HepG2 (cell line): ENCODE results near the gene KIF26B. TPM values are rescaled to one million over a fixed set of nuclear protein-coding genes. Genes with fewer than 3 reads are reported as not detected.
A peak's percentile ranks its signal among the peaks of the same experiment; 100 is the strongest.

Experiments
- ATAC-seq: fragments of 200-7000 bp; cut with Tn5 transposase; 3 replicates; pipeline ENCODE4 v1.9.1; 2020; ENCODE audit warnings: mild to moderate bottlenecking, moderate library complexity
- BruUV-seq: library from RNA; stranded (reverse); fragments of 400-500 nt; replicated peaks from 2 replicates; lab custom pipeline; 2021; lab: Mats Ljungman, UMichigan
- CTCF ChIA-PET: fragments of 300-600 bp; formaldehyde crosslinking; extraction: SDS; loops from one replicate; lab custom pipeline; 2021; ENCODE audit warnings: low total read pairs, inconsistent platforms, low intra/inter-chr PET ratio; lab: Yijun Ruan, JAX
- POLR2A ChIA-PET: fragments of 350-600 bp; sonication (Branson Sonifier 250); formaldehyde crosslinking; loops from one replicate; lab custom pipeline; 2020; ENCODE audit warnings: antibody characterized with exemption, inconsistent platforms; lab: Yijun Ruan, JAX
- DNase-seq: peaks from one replicate; pipeline ENCODE4 v3.0.0-alpha.2; 2015; ENCODE audit warnings: low spot score
- FAIRE-seq: peaks from 3 replicates; lab custom pipeline; 2011; peaks lifted over from hg19 to GRCh38; lab: Jason Lieb, UNC
- H2AFZ ChIP-seq: one replicate; pipeline ENCODE4 v1.6.1; 2011; ENCODE audit warnings: low read length, inconsistent platforms
- H3K27ac ChIP-seq: fragments of 300-600 bp; 3 replicates; pipeline ENCODE4 v1.8.0; 2011; ENCODE audit warnings: mixed run types, mild to moderate bottlenecking, mixed read lengths, low read length, inconsistent platforms; ENCODE audit not compliant: insufficient read depth; ENCODE audit errors: extremely low read length
- H3K27me3 ChIP-seq, 2 experiments: fragments of 200-600 bp in 1 of 2; 2 replicates in 1 of 2; 3 replicates in 1 of 2; pipeline versions ENCODE4 v1.6.0 to v1.8.0; 2011; ENCODE audit warnings: low read length in 2 of 2, mild to moderate bottlenecking in 2 of 2, moderate library complexity in 2 of 2, inconsistent platforms in 1 of 2; ENCODE audit not compliant: insufficient read depth in 2 of 2, control insufficient read depth in 1 of 2
- H3K36me3 ChIP-seq, 2 experiments: fragments of 200-600 bp in 1 of 2; replicated peaks in 1 of 2; 2 replicates in 1 of 2; 3 replicates in 1 of 2; pipeline versions ENCODE4 v1.5.1 to v1.8.0; 2011; ENCODE audit warnings: low read length in 2 of 2, inconsistent platforms in 1 of 2; ENCODE audit not compliant: insufficient read depth in 2 of 2, control insufficient read depth in 1 of 2
- H3K4me1 ChIP-seq: 2 replicates; pipeline ENCODE4 v1.5.1; 2012; ENCODE audit warnings: low read length, inconsistent platforms; ENCODE audit not compliant: insufficient read depth
- H3K4me2 ChIP-seq: 2 replicates; pipeline ENCODE4 v1.6.0; 2011; ENCODE audit warnings: low read depth, low read length, inconsistent platforms
- H3K4me3 ChIP-seq, 3 experiments: fragments of 200-600 bp in 1 of 3; sonication (generic), shearing (Covaris generic) in 1 of 3; replicated peaks in 1 of 3; 2 replicates each; pipeline ENCODE4 v1.5.1; 2011 to 2016; ENCODE audit warnings: low read length in 3 of 3, inconsistent platforms in 2 of 3, low read depth in 2 of 3, mild to moderate bottlenecking in 2 of 3, control low read depth in 1 of 3, mixed read lengths in 1 of 3; ENCODE audit not compliant: insufficient read depth in 1 of 3
- H3K79me2 ChIP-seq: one replicate; pipeline ENCODE4 v1.6.1; 2011; ENCODE audit warnings: low read length, inconsistent platforms; ENCODE audit not compliant: insufficient read depth
- H3K9ac ChIP-seq: 2 replicates; pipeline ENCODE4 v1.6.0; 2011; ENCODE audit warnings: mild to moderate bottlenecking, low read depth, low read length, inconsistent platforms; ENCODE audit not compliant: insufficient read depth
- H3K9me3 ChIP-seq: 2 replicates; pipeline ENCODE4 v1.5.1; 2012; ENCODE audit warnings: mild to moderate bottlenecking, low read length
- H4K20me1 ChIP-seq: 2 replicates; pipeline ENCODE4 v1.6.0; 2011; ENCODE audit warnings: inconsistent platforms, mild to moderate bottlenecking, low read length, moderate library complexity; ENCODE audit not compliant: insufficient read depth
- ELF1 ChIP-seq: sonication (generic); formaldehyde crosslinking; IDR thresholded peaks from 2 replicates; pipeline ENCODE4 v1.4.0; 2020; ENCODE audit warnings: missing genetic modification reagents
- MAFF ChIP-seq: IDR thresholded peaks from 2 replicates; pipeline ENCODE4 v1.6.1; 2011; ENCODE audit warnings: low read depth, low read length, improper control_type of control experiment
- MAFK ChIP-seq, 2 experiments: IDR thresholded peaks in 1 of 2; conservative IDR thresholded peaks in 1 of 2; 2 replicates each; pipeline ENCODE4 v1.6.1; 2011; ENCODE audit warnings: improper control_type of control experiment in 2 of 2, low read length in 2 of 2
- RARA ChIP-seq: IDR thresholded peaks from 2 replicates; pipeline ENCODE4 v1.6.1; 2016; ENCODE audit warnings: missing genetic modification reagents, missing compliant biosample characterization
- SAP130 ChIP-seq: IDR thresholded peaks from 2 replicates; pipeline ENCODE4 v1.6.1; 2016; ENCODE audit warnings: low read depth
- SKI ChIP-seq: fragments of 450-650 bp; IDR thresholded peaks from one replicate; pipeline ENCODE4 v1.6.1; 2018; ENCODE audit warnings: mild to moderate bottlenecking; ENCODE audit not compliant: partially characterized antibody
- SMC3 ChIP-seq: IDR thresholded peaks from 2 replicates; pipeline ENCODE4 v1.6.1; 2011; ENCODE audit warnings: low read length, improper control_type of control experiment
- ZHX2 ChIP-seq, 2 experiments: sonication (generic) in 1 of 2; formaldehyde crosslinking in 1 of 2; IDR thresholded peaks; 2 replicates each; pipeline versions ENCODE4 v1.6.1 to v1.9.0; 2014 to 2022; ENCODE audit warnings: antibody characterized with exemption in 1 of 2, borderline replicate concordance in 1 of 2, inconsistent platforms in 1 of 2, low read depth in 1 of 2, missing genetic modification reagents in 1 of 2
- ZSCAN25 ChIP-seq: sonication (generic); formaldehyde crosslinking; IDR thresholded peaks from 2 replicates; pipeline ENCODE4 v1.8.0; 2022; ENCODE audit warnings: mild to moderate bottlenecking, missing genetic modification reagents
- WGBS: methylation state at CpG from one replicate; pipeline ENCODE4 v1.1.6; 2017; ENCODE audit warnings: low lambda C conversion rate; 5-methylcytosine and 5-hydroxymethylcytosine counted together
- in situ Hi-C: cut with HindIII; loops from 2 replicates; pipeline ENCODE4 v1.10.0; 2017; ENCODE audit warnings: low pct_unique_long_range_greater_than_20kb; ENCODE audit not compliant: extremely low pct_ligation_motif_present
- intact Hi-C: fragments of 100-400 bp; cut with micrococcal nuclease; formaldehyde crosslinking; loops from one replicate; pipeline ENCODE4 v1.10.0; 2022; ENCODE audit not compliant: unreplicated experiment
- polyA plus RNA-seq, 8 experiments: library from polyadenylated mRNA; depleted of rRNA in 3 of 8; stranded (reverse) in 7 of 8; unstranded in 1 of 8; fragments of >200 nt; fragmentation: Illumina TruSeq in 4 of 8; extraction: Trizol in 4 of 8; gene quantifications; 2 replicates each; pipeline versions ENCODE4 v1.2.1 to v1.2.3, GENCODE V29; 2011 to 2016; ENCODE audit warnings: low read depth in 4 of 8, missing spikeins in 1 of 8, mixed read lengths in 1 of 8; ENCODE audit not compliant: insufficient read depth in 1 of 8
- total RNA-seq, 5 experiments: library from RNA; depleted of rRNA; stranded (reverse); fragments of >200 nt; fragmentation: Illumina TruSeq; extraction: Trizol; gene quantifications; 2 replicates each; pipeline ENCODE4 v1.2.3, GENCODE V29; 2016; ENCODE audit warnings: low read depth in 1 of 5
- TF ChIP-seq, protein P1 (sequence below): sonication (generic); formaldehyde crosslinking; IDR thresholded peaks from 2 replicates; pipeline ENCODE4 v1.5.0; 2020; ENCODE audit warnings: missing genetic modification reagents

The KIF26B gene
- total and polyA plus RNA-seq, 2 of the 13 experiments (the other 11 are each of a cell fraction or from before 2014, with no cell fraction given): 0.08 to 0.09 TPM

DNA sequence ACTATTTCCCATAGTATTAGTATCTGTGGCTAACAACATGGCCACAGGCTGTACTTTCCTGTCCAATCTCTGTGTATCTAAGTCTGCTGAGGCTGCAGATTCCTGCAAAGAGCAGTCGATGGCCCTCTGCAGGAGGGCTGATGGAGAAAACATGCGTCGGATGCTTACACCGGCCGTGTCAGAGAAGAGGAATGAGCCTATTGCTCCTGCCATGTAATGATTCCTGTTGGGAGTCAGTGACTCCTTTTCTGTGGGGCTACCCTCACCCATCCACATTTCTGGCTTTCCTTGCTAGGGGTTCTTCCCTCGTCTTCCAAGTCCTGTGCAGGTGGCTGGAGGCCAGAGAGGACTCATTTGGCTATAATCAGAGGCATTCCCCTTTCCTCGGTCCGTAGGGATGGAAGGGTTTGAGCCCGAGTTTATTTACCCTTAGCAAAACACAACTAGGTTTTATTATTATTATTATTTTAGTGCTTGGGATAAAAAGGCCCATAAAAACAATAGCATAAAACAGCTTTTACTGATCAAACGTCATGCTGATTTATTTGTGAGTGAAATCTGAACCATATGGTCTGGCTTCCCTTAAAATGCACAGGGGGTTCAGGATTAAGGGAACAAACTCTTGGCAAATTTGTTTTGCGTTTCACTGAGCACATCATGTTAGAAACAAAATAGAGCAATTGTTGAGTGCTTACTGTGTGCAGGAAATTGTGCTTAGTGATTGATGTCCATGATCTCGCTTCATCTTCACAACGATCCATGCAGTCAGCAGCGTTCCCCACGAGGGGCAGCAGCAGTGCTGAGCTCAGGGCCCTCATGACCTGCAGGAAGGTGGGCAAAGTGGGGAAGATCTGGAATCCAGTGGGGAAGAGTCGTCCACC lies 70.8 kb downstream of the KIF26B start:
- Histone ChIP-seq H4K20me1 (no peaks in the 10 kb centered on the region), H3K4me1 (no peaks in the 10 kb centered on the region), H3K27me3 (peaks cover 0 to 4% of the 10 kb centered on the region in 2 experiments; a peak in 1 of 5 replicates), H3K36me3 (no peaks in the 10 kb centered on the region), H3K79me2 (no peaks in the 10 kb centered on the region), H3K9me3 (no peaks in the 10 kb centered on the region), H3K4me2 (no peak overlapping the region), H2AFZ (no peak overlapping the region), H3K9ac (no peak overlapping the region), H3K4me3 (no peak overlapping the region), H3K27ac (no peak overlapping the region)
- no TSS peak for BruUV-seq
- ChIA-PET CTCF (no interaction called here), POLR2A (no interaction called here)
- FAIRE-seq: no peak
- TF ChIP-seq MAFK (conservative IDR thresholded peaks at IDR 0.05 in 1 of 2, IDR thresholded peaks at IDR 0.05 in 1 of 2; ENCODE audit: low read length in 2 of 2): peak; percentile 61 to 70
- no peak for TF ChIP-seq SKI
- peak; percentile 56; the same call in 1 of the 2 replicates for TF ChIP-seq MAFF
- no peak for DNase-seq
- in situ Hi-C loops: no loop called here
- intact Hi-C loops: no loop called here
- 52% methylated on average over 16 of the region's 16 CpGs for WGBS
- peak; percentile 44; the same call in 2 of the 3 replicates for ATAC-seq

DNA sequence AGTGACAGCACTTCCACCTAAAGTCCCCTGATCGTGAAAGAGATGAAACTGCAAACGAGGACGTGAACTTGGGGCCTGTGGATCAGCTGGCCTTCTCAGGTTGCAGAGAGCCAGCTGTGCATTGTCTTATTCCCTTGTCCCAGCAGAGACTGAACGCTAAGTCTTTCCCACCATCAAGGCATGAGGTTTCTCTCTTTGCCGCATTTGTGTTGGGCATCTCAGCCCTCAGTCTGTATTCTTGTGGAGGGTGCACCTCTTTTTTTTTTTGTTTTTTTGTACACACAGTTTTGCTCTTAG lies 71.4 kb downstream of the KIF26B start:
- 53% methylated on average over 3 of the region's 5 CpGs for WGBS
- H3K9me3 ChIP-seq: no peaks in the 10 kb centered on the region
- ATAC-seq (no peak), FAIRE-seq (no peak), DNase-seq (no peak)
- in situ Hi-C loops: no loop called here
- POLR2A ChIA-PET: no interaction called here
- H3K4me1 ChIP-seq: no peaks in the 10 kb centered on the region
- no peaks in the 10 kb centered on the region for H4K20me1 ChIP-seq
- H3K79me2 ChIP-seq: no peaks in the 10 kb centered on the region
- no peak overlapping the region for H3K9ac ChIP-seq
- no peak overlapping the region for H3K4me2 ChIP-seq
- peaks cover 0 to 4% of the 10 kb centered on the region in 2 experiments; a peak in 1 of 5 replicates for H3K27me3 ChIP-seq
- no peak overlapping the region for H3K4me3 ChIP-seq
- no peak overlapping the region for H3K27ac ChIP-seq
- BruUV-seq: no TSS peak
- H2AFZ ChIP-seq: no peak overlapping the region
- CTCF ChIA-PET: no interaction called here
- intact Hi-C loops: no loop called here
- no peaks in the 10 kb centered on the region for H3K36me3 ChIP-seq
- TF ChIP-seq SMC3: no peak
- TF ChIP-seq, protein P1, sequence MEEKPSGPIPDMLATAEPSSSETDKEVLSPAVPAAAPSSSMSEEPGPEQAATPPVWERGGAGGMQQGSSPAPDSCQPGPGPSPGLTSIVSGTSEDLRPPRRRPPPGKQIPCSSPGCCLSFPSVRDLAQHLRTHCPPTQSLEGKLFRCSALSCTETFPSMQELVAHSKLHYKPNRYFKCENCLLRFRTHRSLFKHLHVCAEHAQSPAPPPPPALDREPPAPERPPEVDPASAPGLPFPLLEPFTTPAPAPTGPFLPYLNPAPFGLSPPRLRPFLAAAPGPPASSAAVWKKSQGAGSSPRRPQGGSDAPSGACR (CRISPR knock-in tag): no peak
- TF ChIP-seq MAFF: no peak
- no peak for TF ChIP-seq RARA
- no peak for TF ChIP-seq SAP130 (CRISPR knock-in tag)
- no peak for TF ChIP-seq ZHX2 (IDR thresholded peaks at IDR 0.05; ENCODE audit: low read depth)
- no peak for TF ChIP-seq ZHX2 (CRISPR knock-in tag; IDR thresholded peaks at IDR 0.05; ENCODE audit: borderline replicate concordance)
- no peak for TF ChIP-seq ELF1 (CRISPR knock-in tag)
- TF ChIP-seq ZSCAN25: no peak
